ENCODE data around the gene EFCAB9.
"Not testable (repeated sequence)": the region's sequence is repeated elsewhere in the genome, so short reads cannot be mapped to it uniquely, and the experiment has no call there.

EFCAB9 gene
- long read RNA-seq, donor 1 = 0 reads
- long read RNA-seq, donor 2, partial matches to known transcripts = 37 of 37 reads
- long read RNA-seq, donor 2, other reads (novel, unspliced or antisense) = 0 of 37 reads
- long read RNA-seq, donor 3 = 0 reads
- long read RNA-seq, donor 4 = 0 reads
- long read RNA-seq, donor 5 = 0 reads
- long read RNA-seq, donor 6 = 0 reads
- long read RNA-seq, donor 7, partial matches to known transcripts = 49 of 49 reads
- long read RNA-seq, donor 7, other reads (novel, unspliced or antisense) = 0 of 49 reads
- long read RNA-seq, donor 8 = 0 reads

DNA sequence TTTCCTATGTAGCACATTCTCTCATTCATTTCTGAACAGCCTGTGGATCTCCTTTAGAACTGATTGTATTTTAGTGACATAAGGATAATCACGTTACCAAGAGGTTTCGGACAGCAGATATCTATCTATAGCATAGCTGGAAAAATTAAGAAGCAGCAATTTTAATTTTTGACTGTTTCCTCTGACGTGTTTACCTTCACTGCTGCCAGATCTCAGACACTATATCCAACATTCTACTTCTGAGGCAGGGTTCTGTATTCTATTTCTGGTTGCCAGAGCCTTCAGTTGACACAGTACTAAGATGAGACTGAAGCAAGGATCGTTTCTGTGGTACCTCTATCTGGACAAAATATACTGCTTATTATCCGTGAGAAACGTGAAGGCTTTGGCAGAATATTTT is at the start of gene EFCAB9:
EFCAB9 (plus strand) TSS at position 301 of the 400 bp plus-strand sequence; CDS start at position 302, 1 bp downstream.
- DNase-seq = no peak

DNA sequence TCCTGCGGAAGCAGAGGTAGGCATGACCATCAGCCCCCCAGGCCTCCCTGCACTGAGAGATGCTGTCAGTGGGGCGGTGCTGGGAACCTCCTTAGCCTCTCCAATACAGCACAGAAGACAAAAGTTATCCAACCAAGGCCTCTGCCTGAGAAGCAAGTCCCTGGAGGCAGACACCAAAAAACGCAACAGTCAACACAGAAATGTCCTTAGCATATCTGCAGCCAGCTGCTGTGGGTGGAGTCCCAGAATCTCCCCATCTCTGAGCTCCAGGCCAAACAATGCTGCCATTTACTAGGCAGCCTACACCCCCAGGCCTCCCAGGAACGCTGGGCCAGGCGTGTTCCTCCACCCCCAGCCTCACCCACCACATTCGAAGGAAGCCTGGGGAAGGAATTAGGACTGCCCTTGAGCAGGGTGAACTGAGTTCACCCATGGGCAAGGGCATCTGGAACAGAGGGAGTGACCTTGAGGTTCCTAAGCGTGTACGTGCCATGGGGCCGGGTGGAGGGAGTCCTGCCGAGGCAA is 49.6 kb upstream of the EFCAB9 start:
- DNase-seq = no peak

GRCh38 chr5:172144931-172145869 is 48.8 kb upstream of the EFCAB9 start:
- no peak for DNase-seq

GRCh38 chr5:172145870-172146747 is 47.9 kb upstream of the EFCAB9 start:
- DNase-seq = no peak

DNA sequence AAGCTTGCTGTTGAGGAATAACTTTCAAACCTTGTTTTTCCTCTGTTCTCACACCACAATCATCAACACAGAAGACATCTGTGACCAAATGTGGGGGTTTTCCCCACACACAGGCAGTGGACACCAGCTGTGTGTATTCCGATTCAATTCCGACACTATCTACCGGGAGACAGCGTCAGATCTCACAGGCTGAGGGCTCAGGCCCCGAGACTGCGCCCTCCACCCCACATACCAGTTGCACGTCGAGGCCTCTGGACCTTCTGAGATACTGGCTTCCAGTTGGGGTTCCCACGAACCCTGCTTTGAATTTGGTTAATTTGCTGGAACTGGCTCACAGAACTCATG is 47.3 kb upstream of the EFCAB9 start:
- no peak for DNase-seq

DNA sequence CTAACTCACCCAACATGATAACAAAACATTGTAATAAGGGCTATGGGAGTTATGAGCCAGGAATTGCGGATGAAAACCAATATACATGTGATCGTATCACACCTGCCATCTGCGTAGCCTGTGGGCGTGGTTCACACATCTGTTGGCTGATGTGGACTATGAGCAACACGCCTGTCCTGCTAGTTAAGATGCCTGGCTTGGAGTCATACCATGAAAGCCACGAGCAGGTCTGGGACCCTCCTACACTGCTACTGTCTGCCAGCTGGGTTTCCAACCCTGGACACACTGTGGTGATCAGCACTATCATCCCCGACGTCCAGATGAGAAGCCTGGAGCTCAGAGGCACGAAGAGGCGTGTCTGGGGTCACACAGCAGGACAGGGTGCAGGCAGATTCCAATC is 46.1 kb upstream of the EFCAB9 start:
- no peak for DNase-seq

DNA sequence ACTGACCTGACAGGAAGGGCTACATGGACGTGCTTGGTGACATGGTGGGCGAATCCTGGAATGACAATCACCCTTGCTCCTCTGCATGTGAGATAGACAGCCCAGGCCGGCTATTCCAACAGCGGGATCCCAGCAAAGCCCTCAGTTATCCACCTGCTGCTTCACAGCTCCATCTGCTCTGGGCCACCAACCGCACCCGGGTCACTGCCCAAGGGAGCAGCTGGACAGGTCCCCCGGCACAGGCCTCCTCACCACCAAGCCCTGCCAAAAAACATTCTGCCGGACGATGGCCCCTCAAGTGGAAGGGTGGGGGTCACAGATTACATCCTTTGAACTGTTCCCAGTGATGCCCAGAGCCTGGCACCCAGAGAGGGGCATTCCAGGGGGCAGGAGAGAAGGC is 45.6 kb upstream of the EFCAB9 start:
- DNase-seq = no peak

- no peak for DNase-seq
These were observed 44.9 kb upstream of the EFCAB9 start for GRCh38 chr5:172149073-172149472.

GRCh38 chr5:172149481-172149880 is 44.5 kb upstream of the EFCAB9 start:
- not testable (repeated sequence) for DNase-seq

- no peak for DNase-seq
These were observed 43.2 kb upstream of the EFCAB9 start for GRCh38 chr5:172150514-172151425.

GRCh38 chr5:172151661-172152210 is 42.2 kb upstream of the EFCAB9 start:
- DNase-seq = no peak

DNA sequence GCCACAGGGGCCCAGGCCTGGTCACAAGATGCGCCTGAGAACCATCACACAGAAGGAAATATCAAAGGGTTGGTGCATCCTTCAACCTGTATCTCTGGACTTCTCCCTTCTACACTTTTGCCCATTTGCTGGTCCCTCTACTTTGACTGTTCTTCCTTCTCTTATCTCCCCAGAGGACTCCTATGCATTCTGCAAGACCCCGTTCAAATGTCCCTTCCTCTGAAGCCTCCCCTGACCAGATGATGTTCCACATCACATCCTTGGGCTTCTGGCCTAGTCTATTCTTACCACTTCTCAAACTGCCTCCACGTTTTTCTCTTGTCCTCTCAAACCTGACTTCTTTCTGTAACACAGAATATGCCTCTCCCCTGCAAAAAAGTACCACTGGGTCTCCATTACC is 40.3 kb upstream of the EFCAB9 start:
- DNase-seq = no peak

DNA sequence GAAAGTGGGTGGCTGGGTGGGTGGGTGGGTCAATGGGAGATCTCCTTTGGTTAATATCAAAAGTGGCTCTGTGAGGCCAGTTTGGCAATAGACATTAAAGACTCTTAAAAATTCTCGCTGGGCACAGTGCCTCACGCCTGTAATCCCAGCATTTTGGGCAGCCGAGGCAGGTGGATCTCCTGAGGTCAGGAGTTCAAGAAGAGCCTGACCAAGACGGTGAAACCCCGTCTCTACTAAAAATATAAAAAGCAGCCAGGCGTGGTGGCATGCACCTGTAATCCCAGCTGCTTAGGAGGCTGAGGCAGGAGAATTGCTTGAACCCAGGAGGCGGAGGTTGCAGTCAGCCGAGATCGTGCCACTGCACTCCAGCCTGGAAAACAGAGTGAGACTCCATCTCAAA is 38.9 kb upstream of the EFCAB9 start:
- DNase-seq = not testable (repeated sequence)

DNA sequence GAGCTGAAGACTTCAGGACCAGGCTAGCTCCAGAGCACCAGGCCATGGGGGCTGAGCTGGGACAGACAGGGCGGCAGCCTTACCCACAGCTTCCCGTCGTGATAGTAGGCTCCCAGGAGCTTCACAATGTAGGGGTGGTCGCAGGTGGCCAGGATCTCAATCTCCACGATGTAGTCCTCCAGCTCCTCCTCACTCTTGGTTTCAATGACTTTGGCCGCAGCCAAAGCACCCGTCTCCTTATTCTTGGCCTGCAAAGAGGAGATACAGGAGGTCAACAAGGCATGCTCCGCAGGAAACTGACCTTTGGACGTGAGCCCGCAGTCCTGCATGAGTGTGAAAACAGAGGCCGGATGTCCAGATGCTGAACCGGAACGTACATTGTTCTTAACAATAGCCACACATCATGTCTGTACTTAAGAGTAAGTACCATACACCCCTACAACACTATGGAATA is 37.4 kb upstream of the EFCAB9 start:
- DNase-seq = no peak

DNA sequence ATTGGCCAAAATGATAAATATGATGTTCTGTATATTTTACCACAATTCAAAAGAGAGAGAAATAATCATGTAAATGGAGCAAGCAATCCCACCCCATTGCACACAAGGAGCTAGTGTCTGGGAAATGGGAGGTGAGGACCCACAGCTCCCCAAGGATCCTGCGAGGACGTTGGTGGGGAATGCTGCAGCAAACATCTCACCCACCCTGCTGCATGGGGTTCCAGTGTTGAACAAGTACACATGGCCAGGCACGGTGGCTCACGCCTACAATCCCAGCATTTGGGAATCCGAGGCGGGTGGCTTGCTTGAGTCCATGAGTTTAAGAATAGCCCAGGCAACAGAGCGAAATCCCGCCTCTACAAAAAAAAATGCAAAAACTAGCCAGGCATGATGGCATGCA is 35.0 kb upstream of the EFCAB9 start:
- DNase-seq = no peak

- DNase-seq = no peak
These were observed 33.5 kb upstream of the EFCAB9 start for GRCh38 chr5:172160506-172160905.

DNA sequence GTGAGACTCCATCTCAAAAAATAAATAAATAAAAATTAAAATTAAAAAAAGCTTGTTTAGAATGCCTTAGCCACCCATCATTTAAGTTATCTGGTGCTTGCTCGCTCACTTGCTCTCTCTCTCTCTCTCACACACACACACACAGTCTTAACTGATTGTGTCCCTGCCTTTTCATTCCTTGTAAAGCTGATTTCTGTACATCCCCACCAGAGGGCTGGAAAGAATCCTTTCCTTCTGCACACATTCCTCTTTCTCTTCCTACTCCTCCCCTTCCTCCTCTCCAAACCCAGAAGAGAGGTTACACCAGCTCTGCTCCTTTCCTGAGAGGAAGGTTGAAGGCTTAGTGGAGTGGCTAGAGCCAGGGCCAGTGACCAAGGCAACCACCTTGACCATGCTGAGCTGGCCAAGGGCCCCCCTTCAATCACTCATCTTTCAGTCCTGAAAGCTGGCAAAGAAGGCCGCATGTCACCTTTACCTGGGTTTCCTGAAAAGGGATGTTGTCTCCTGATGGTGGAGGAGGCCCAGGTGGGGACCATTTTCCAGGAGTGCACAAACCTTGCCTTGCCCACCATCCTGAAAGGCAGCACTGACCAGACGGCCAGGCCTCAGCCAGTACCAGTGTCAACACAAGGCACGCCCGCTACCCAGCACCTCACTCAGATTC is 31.5 kb upstream of the EFCAB9 start:
- DNase-seq = no peak

- DNase-seq = no peak
These were observed 31.0 kb upstream of the EFCAB9 start for GRCh38 chr5:172162987-172163343.

DNA sequence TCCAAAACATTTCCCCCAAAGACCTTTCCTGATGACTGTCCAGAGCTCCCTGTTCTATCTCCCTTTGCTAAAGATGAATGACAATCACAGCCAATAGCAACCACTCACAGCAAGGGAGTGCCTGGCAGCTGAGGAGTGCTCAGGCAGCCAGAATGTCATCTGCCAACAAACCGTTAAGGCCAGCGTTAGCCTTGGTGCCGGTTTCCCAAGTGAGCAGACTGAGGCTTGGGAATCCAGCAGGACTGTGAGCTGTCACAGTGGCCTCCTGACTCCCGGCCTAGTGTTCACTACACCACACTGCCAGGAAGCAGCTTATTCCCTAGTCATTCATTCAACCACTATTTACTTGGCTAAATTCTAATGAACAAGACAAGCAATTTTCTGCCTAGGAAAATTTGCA is 30.6 kb upstream of the EFCAB9 start:
- DNase-seq = no peak

DNA sequence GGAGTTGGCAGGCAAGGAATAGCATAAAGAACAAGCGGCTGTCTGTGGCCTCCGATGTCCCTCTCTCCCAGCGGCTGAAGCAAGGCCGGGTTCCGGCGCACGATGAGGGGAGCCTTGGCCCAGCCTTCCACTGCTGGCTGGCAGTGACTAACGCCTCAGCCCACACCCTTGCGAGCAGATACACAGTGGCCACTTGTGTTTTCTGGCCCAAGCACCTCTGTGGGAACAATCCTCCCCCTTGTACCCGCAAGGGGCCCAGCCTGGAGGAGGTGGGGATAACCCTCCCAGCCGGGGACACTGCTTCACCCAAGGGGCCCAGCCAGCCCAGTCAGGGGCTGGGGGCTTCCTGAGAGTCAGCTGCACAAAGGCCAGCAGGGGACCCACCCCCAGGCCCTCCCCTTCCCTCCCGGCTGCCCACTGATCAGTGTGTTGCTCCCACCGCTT is 29.2 kb upstream of the EFCAB9 start:
- no peak for DNase-seq
